Keratinocyte (primary cell): Measurements from ENCODE around the gene VIPR1.

Source experiments
- CTCF ChIP-seq, 3 experiments: IDR thresholded peaks in 1 of 3; conservative IDR thresholded peaks in 1 of 3; optimal IDR thresholded peaks in 1 of 3; 2 replicates in 2 of 3; 3 replicates in 1 of 3; pipeline versions ENCODE3 to v1.5.1; 2011; ENCODE audit warnings: low read length in 3 of 3, mild to moderate bottlenecking in 3 of 3, moderate library complexity in 2 of 3, control low read depth in 1 of 3, inconsistent platforms in 1 of 3; ENCODE audit not compliant: insufficient read depth in 2 of 3; ENCODE audit errors: extremely low read depth in 1 of 3
- EZH2 ChIP-seq: IDR thresholded peaks from one replicate; pipeline ENCODE4 v1.6.1; 2012; ENCODE audit warnings: inconsistent platforms, mild to moderate bottlenecking, low read length, moderate library complexity

GRCh38 chr3:42497009-42497731 is 5.3 kb upstream of the VIPR1 start:
- TF ChIP-seq CTCF (optimal IDR thresholded peaks at IDR 0.05 in 1 of 3, IDR thresholded peaks at IDR 0.05 in 1 of 3, conservative IDR thresholded peaks at IDR 0.05 in 1 of 3; ENCODE audit: extremely low read depth in 1 of 3, insufficient read depth in 2 of 3, low read length in 3 of 3) (no peak), EZH2 (no peak)
